ENCODE measurements around the gene AKT1S1.

Gene AKT1S1

GRCh38 chr19:49866933-49867782 lies 10.0 kb downstream of the AKT1S1 start, which contains the start of gene PNKP:
Gene PNKP, minus strand, starts transcription at chr19:49867576. Its CDS starts 372 bp downstream, at chr19:49867204.
- peak; percentile 89 for DNase-seq

DNA sequence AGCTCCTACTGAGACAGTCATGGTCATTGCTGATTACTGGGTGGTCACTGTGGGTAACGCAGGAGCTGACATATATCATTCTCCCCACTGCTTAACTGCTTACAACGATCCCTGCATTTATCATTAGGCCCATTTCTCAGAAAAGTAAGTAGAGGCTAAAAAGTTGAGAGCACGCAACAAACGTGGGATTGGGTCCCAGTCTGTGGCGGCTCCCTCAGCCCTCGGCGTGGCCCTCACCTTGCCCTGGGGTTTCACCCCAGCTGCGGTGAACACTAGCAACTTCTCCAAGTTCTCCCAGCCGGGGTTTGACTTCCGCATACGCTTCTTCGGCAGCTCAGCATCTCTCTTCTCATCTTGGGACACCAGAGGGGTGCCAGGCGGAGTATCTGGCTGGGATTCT lies 12.3 kb downstream of the AKT1S1 start:
- DNase-seq, result no peak

- no peak for DNase-seq
These were observed 13.2 kb downstream of the AKT1S1 start for GRCh38 chr19:49863935-49864320.

DNA sequence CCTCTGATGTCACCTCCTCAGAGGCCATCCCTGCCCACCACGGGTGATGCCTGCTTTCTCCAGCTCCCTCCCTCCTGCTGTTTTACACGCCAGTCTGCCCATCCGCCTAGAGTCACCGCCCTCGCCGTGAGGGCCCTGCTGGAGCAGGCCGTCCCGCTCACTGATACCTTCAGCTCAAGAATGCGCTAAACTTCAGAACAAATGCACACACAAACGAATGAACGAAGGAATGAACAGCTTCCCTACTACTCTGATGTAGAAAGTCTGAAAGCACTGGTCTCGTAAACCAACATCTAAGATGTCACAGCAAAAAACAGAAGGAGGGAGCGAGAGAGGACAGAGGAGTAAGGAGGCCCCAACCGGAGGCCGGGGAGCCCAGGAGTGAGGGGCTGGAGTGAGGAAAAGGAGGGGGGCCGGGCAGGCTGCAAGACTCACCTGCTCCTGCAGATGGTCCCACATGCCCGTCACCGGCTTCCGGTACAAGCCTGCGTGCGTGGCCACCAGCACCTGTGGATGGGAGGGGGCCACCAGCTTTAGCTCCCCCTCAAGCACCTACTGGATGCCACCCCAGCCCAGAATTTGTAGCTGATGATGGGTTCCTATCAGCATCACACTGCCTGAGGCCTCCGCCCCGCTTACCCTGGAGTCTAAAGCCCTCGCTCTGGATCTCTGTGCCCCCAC lies 13.8 kb downstream of the AKT1S1 start:
- no peak for DNase-seq

DNA sequence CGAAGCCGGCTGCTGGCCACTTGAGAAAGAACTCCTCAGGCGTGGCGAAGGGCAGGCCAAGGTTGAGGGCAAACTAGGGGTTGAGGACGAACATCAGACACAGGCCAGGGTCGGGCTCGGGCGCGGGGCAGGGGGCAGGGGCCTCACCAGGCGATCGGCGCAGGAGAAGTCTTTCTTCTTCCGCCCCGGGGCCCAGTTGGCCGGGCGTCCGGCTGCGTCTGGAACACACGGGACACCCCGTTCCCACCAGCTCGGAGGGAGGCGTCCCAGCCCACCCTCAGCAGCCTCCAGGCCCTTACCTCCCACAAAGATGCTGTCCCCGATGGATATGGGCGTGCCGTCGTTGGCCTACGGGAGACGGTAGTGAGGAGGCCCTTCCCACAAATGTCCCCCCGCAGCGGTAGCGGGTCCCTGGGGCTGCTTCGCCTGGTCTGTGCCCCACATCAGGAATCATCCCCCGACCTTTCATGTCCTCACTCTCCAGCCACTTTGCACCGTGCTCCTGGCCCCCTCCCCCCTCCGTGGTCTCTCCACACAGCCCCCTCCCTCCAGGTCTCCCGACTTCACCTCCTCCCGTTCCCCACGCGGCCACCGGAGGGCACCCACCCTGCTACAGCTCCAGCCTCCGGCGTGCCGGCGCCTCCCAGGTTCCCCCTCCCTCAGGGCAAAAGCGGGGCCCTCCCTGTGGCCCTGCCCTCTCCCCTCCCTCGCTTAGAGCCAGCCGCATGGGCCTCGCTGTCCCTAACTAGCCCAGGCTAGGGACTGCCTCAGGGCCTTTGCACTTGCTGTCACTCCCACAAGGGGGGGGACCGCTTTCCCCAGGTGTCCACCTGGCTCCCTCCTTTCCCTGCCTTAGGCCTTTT lies 14.5 kb downstream of the AKT1S1 start:
- DNase-seq, result no peak

GRCh38 chr19:49861541-49862378 lies 15.4 kb downstream of the AKT1S1 start:
- DNase-seq, result no peak

DNA sequence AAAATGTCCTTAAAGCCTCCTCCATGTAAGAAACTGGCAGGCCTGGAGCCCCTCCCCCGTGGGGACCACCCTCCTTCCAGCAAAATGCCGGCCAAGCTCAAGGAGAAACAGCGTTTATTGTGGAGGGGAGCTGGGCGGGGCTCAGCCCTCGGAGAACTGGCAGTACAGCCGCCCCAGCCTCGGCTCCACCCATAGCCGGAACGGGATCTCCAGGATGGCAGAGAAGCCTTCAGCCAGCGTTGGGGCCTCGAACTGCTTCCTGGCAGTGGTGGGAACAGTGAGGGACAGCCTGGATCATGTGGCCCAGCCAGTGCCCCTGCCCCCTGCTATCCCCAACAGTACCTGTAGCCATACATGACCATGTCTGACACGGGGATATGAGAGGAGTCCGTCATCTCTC lies 16.0 kb downstream of the AKT1S1 start:
- DNase-seq, result no peak

GRCh38 chr19:49860336-49861102 lies 16.6 kb downstream of the AKT1S1 start:
- DNase-seq, result no peak

DNA sequence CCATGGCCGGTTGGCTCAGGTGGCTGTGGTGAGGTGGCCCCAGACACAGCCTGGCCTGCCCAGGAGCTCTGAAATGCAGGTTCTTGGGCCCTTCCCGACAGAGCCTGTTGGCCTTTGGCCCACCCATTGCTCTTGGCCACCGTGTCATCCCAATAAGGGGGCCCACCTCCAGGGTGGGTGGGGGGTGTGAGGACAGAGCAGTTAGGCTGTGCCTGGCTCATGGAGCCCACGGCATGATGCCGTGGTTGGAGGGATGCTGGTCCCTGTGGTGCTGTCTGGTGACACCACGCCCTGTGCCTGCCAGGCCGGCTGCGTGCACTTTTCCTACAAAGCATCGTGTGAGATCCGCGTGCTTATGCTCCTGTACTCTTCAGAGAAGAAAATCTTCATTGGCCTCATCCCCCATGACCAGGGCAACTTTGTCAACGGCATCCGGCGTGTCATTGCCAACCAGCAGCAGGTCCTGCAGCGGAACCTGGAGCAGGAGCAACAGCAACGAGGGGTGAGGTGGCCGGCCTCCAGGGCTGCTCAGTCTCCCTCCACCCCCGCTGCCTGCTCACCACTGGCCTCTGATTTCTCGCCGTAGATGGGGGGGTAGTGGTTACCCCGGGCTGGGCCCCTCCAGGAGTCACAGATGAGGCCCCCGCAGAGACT lies 17.3 kb downstream of the AKT1S1 start:
- no peak for DNase-seq

DNA sequence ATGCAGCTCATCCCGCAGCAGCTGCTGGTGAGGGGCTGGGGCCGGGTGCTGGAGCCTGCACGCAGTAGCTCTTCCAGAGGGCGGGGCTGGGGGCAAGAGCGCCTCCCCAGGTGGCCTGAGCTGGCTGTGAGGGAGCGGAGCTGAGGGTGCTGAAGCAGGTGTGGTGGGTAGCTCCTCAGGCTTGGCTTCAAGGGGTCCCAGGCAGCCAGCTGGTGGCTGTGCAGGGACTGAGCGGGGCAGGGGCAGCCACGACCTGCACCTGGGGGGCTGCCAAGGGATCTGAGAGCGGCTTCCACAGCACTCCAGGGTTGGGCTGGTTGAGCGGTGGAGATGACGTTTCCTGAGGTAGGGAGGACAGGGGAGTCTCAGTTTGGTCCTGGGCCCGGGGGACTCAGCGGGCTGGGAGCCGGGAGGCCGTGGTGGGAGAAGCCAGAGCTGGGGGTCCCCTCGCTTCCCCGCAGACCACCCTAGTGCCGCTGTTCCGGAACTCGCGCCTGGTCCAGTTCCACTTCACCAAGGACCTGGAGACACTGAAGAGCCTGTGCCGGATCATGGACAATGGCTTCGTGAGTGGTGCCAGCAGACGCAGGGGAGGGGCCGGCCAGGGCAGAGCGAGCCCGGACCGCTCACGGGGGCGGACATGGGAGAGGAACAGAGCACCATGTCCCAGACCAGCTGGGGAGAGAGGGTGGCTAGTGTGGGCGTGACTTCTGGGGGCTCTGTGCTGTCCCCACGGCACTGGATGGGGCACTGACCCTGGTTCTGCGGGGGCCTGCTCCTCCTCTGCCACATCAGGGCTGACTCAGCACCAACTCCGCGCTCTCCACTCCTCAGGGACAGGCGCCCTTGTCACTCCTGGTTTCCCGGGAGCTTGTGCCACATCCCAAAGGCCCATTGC lies 18.8 kb downstream of the AKT1S1 start:
- no peak for DNase-seq

- DNase-seq, result no peak
These were observed 19.4 kb downstream of the AKT1S1 start for GRCh38 chr19:49857838-49858087.

GRCh38 chr19:49857061-49857837 lies 19.9 kb downstream of the AKT1S1 start:
- DNase-seq, result no peak

DNA sequence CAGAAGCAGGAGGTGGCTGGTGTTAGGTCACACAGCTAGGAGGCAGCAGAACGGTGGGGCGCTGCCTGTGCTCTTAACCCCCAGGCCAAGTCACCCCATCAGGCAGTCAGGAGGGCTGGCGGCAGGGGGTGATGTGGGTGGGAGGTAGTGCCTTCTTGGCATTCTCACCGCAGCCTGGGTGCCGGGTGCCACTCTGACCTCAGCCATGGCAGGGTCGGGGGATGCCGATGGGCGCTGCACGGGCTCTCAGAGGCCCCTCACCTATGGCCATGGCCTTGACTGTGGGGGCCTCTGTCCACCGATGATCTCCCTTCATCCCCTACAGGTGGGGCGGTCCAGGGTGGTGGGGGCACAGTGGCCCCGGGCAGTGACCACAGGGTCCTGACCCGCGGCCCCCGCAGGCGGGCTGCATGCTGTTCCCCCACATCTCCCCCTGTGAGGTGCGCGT lies 20.6 kb downstream of the AKT1S1 start:
- no peak for DNase-seq

DNA sequence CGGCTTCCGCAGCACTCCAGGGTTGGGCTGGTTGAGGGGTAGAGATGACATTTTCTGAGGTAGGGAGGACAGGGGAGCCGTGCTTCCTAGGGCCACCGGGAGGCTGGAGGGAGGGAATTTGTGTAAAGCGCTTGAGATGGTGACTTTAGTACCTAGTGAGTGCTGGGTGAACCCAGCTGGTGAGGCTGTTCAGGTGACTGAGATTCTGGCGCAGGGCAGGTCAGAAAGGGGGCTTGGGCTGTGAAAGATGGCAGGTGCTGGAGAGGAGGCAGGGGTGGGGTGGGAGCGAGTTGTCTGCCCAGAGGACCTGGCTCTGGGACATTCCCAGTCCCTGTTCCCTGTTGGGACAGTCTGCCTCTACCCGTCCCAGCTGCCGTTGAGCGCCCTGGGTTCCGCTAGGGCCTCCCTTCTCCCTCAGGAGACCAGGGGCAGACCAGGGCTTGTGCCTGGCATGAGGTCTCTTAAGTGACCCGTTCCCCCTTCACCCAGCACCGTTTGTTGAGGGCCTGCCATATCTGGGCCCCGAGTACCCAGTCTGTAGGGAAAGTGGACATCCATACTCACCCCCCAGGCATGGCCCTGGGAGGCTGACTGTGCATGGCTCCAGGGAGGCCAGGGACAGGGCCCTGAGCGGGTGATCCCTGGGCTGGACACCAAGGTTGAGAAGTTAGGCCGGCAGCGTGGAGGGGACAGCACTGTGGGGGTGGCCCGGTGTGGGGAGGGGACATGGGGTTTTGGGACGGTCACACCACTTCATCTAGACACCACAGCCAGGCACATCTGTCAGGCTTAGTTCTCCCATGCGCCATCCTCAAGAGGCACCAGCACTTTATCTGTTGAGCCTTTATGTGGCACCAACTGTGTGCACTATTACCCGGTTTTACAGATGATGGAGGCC lies 21.2 kb downstream of the AKT1S1 start:
- DNase-seq, result no peak

DNA sequence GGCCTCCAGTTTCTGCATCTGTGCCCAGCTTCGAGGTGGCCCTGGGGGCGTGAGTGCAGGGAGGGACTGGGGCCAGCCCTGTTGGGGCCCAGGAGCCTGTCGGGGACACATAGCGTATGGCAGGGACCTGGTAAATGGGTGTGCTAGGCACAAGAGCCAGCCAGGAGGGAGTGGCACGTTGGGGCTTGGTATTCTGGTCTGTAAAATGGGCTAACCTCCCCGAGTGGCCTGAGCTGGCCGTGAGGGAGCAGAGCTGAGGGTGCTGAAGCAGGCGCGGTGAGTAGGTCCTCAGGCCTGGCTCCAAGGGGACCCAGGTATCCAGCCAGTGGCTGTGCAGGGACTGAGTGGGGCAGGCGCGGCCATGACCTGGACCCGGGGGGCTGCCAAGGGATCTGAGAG lies 21.9 kb downstream of the AKT1S1 start:
- no peak for DNase-seq

DNA sequence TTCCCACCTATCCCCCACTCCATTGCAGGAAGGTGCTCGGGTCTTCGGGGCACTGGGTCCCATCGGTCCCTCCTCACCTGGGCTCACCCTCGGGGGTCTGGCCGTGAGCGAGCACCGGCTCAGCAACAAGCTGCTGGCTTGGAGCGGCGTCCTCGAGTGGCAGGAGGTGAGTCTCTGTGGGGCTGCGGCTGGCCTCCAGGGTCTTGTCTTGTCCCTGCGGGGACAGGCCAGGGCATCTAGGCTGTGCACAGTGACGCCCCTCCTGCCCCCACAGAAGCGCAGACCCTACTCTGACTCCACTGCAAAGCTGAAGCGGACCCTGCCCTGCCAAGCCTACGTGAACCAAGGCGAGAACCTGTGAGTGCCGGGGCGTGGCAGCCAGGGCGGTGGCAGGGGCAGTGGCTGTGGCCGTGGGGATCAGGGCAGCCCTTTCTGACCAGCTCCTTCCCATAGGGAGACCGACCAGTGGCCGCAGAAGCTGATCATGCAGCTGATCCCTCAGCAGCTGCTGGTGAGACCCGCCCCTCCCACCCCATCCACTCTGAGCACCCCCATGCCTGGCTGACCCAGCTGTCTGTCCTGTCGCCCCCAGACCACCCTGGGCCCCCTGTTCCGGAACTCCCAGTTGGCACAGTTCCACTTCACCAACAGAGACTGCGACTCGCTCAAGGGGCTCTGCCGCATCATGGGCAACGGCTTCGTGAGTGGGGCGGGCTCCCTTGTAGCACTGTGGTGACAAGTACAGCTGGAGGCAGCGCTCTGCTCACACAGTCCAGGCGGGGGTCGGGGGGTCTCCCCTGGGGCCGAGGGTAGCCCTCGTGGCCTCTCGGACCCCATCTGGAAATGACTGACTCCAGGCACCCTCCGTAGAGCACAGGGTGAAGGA lies 22.5 kb downstream of the AKT1S1 start:
- DNase-seq, result no peak

GRCh38 chr19:49853852-49854377 lies 23.2 kb downstream of the AKT1S1 start:
- no peak for DNase-seq

Measured in CD4-positive, alpha-beta T cell treated with Interleukin-10 for 1 hour (primary cell).